B cell (primary cell): ENCODE results near the gene TTC27.

Experiments
- EZH2 ChIP-seq: IDR thresholded peaks from 2 replicates; pipeline ENCODE4 v1.6.1; 2012; ENCODE audit warnings: borderline replicate concordance, low read depth, mild to moderate bottlenecking, moderate library complexity, low read length; ENCODE audit not compliant: insufficient read depth, poor library complexity, severe bottlenecking
- TF ChIP-seq, protein P1 (sequence below): fragments of 200-600 bp; IDR thresholded peaks from one replicate; pipeline ENCODE4 v1.8.0; 2022; ENCODE audit warnings: antibody characterized with exemption, mild to moderate bottlenecking

- TF ChIP-seq, protein P1, sequence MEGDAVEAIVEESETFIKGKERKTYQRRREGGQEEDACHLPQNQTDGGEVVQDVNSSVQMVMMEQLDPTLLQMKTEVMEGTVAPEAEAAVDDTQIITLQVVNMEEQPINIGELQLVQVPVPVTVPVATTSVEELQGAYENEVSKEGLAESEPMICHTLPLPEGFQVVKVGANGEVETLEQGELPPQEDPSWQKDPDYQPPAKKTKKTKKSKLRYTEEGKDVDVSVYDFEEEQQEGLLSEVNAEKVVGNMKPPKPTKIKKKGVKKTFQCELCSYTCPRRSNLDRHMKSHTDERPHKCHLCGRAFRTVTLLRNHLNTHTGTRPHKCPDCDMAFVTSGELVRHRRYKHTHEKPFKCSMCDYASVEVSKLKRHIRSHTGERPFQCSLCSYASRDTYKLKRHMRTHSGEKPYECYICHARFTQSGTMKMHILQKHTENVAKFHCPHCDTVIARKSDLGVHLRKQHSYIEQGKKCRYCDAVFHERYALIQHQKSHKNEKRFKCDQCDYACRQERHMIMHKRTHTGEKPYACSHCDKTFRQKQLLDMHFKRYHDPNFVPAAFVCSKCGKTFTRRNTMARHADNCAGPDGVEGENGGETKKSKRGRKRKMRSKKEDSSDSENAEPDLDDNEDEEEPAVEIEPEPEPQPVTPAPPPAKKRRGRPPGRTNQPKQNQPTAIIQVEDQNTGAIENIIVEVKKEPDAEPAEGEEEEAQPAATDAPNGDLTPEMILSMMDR: no peak
- TF ChIP-seq EZH2: no peak
Observed at GRCh38 chr2:32720771-32721170, 92.9 kb downstream of the TTC27 start.
